ENCODE data around the gene KIF18A.

GRCh38 chr11:27997344-27997743 lies 110.6 kb downstream of the KIF18A start:
- TF ChIP-seq, protein P1, sequence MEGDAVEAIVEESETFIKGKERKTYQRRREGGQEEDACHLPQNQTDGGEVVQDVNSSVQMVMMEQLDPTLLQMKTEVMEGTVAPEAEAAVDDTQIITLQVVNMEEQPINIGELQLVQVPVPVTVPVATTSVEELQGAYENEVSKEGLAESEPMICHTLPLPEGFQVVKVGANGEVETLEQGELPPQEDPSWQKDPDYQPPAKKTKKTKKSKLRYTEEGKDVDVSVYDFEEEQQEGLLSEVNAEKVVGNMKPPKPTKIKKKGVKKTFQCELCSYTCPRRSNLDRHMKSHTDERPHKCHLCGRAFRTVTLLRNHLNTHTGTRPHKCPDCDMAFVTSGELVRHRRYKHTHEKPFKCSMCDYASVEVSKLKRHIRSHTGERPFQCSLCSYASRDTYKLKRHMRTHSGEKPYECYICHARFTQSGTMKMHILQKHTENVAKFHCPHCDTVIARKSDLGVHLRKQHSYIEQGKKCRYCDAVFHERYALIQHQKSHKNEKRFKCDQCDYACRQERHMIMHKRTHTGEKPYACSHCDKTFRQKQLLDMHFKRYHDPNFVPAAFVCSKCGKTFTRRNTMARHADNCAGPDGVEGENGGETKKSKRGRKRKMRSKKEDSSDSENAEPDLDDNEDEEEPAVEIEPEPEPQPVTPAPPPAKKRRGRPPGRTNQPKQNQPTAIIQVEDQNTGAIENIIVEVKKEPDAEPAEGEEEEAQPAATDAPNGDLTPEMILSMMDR (IDR thresholded peaks at IDR 0.05; ENCODE audit: poor library complexity, severe bottlenecking): no peak
- TF ChIP-seq, protein P2, sequence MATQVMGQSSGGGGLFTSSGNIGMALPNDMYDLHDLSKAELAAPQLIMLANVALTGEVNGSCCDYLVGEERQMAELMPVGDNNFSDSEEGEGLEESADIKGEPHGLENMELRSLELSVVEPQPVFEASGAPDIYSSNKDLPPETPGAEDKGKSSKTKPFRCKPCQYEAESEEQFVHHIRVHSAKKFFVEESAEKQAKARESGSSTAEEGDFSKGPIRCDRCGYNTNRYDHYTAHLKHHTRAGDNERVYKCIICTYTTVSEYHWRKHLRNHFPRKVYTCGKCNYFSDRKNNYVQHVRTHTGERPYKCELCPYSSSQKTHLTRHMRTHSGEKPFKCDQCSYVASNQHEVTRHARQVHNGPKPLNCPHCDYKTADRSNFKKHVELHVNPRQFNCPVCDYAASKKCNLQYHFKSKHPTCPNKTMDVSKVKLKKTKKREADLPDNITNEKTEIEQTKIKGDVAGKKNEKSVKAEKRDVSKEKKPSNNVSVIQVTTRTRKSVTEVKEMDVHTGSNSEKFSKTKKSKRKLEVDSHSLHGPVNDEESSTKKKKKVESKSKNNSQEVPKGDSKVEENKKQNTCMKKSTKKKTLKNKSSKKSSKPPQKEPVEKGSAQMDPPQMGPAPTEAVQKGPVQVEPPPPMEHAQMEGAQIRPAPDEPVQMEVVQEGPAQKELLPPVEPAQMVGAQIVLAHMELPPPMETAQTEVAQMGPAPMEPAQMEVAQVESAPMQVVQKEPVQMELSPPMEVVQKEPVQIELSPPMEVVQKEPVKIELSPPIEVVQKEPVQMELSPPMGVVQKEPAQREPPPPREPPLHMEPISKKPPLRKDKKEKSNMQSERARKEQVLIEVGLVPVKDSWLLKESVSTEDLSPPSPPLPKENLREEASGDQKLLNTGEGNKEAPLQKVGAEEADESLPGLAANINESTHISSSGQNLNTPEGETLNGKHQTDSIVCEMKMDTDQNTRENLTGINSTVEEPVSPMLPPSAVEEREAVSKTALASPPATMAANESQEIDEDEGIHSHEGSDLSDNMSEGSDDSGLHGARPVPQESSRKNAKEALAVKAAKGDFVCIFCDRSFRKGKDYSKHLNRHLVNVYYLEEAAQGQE (IDR thresholded peaks at IDR 0.05; ENCODE audit: borderline replicate concordance): no peak
- TF ChIP-seq TAF1 (IDR thresholded peaks at IDR 0.05; ENCODE audit: low read depth): no peak
- no peak for TF ChIP-seq EP300 (conservative IDR thresholded peaks at IDR 0.05; ENCODE audit: poor library complexity, severe bottlenecking)
- TF ChIP-seq EZH2 (IDR thresholded peaks at IDR 0.05; ENCODE audit: borderline replicate concordance, insufficient read depth, low read length, poor library complexity, severe bottlenecking): no peak
- TF ChIP-seq SMC3 (conservative IDR thresholded peaks at IDR 0.05; ENCODE audit: poor library complexity): no peak
- TF ChIP-seq MXI1 (conservative IDR thresholded peaks at IDR 0.05; ENCODE audit: poor library complexity, severe bottlenecking): no peak
- no peak for TF ChIP-seq RAD21 (conservative IDR thresholded peaks at IDR 0.05)
- no peak for TF ChIP-seq POLR2AphosphoS5 (IDR thresholded peaks at IDR 0.05)
